ENCODE measurements around the gene SLC7A6.

- TF ChIP-seq CTCF (IDR thresholded peaks at IDR 0.05): no peak
- TF ChIP-seq POLR2A (IDR thresholded peaks at IDR 0.05): no peak
Measured at GRCh38 chr16:68350813-68351350, 86.6 kb downstream of the SLC7A6 start.

Measured in right lobe of liver (tissue), 4 donors.